AG04450 (cell line): ENCODE results near the gene PER3. TPM values are rescaled to one million over a fixed set of nuclear protein-coding genes. Genes with fewer than 3 reads are reported as not detected.

Experiments
- CTCF ChIA-PET: fragments of 300-600, 350-600 bp; formaldehyde crosslinking; extraction: SDS; loops from one replicate; lab custom pipeline; 2022; ENCODE audit warnings: antibody characterized with exemption, inconsistent platforms; lab: Charles Lee
- POLR2A ChIA-PET: fragments of 350-600 bp; formaldehyde crosslinking; extraction: SDS; loops from one replicate; lab custom pipeline; 2021; ENCODE audit warnings: antibody characterized with exemption, inconsistent platforms; lab: Yijun Ruan, JAX
- DNase-seq: peaks from one replicate; pipeline ENCODE4 v3.0.0-alpha.2; 2011; ENCODE audit warnings: low read depth, low spot score
- H3K27ac ChIP-seq: one replicate; pipeline ENCODE4 v1.5.1; 2012; ENCODE audit warnings: low read depth, low read length, control low read depth
- H3K27me3 ChIP-seq: one replicate; pipeline ENCODE4 v1.6.0; 2012; ENCODE audit warnings: low read length; ENCODE audit not compliant: control insufficient read depth, insufficient read depth
- H3K4me3 ChIP-seq: 2 replicates; pipeline ENCODE4 v1.5.1; 2011; ENCODE audit warnings: mild to moderate bottlenecking, low read depth, low read length, control low read depth
- H3K9me3 ChIP-seq: 2 replicates; pipeline ENCODE4 v1.5.1; 2012; ENCODE audit warnings: low read length; ENCODE audit not compliant: control insufficient read depth, insufficient read depth
- CTCF ChIP-seq: IDR thresholded peaks from 2 replicates; pipeline ENCODE4 v1.5.1; 2011; ENCODE audit warnings: low read depth, low read length, control low read depth, inconsistent platforms
- polyA plus RNA-seq: library from polyadenylated mRNA; depleted of rRNA; stranded (reverse); fragments of >200 nt; gene quantifications from 2 replicates; pipeline ENCODE4 v1.2.3, GENCODE V29; 2011

Gene PER3
- polyA plus RNA-seq, 1 experiment: 9.1 TPM

- Histone ChIP-seq H3K27ac (no peak overlapping the region), H3K9me3 (peaks cover 7% of the 10 kb centered on the region; the same call in 1 of the 2 replicates), H3K4me3 (no peak overlapping the region), H3K27me3 (no peaks in the 10 kb centered on the region)
- CTCF ChIA-PET: no interaction called here
- POLR2A ChIA-PET: no interaction called here
- no peak for DNase-seq
- no peak for TF ChIP-seq CTCF
These were observed 55.4 kb downstream of the PER3 start for GRCh38 chr1:7839526-7839925.

GRCh38 chr1:7842517-7842916 is 58.4 kb downstream of the PER3 start:
- no peak overlapping the region for H3K4me3 ChIP-seq
- peaks cover 7% of the 10 kb centered on the region; the same call in 1 of the 2 replicates for H3K9me3 ChIP-seq
- POLR2A ChIA-PET: no interaction called here
- H3K27me3 ChIP-seq: no peaks in the 10 kb centered on the region
- H3K27ac ChIP-seq: no peak overlapping the region
- no peak for TF ChIP-seq CTCF
- CTCF ChIA-PET: no interaction called here
- no peak for DNase-seq

GRCh38 chr1:7845761-7846160 is 61.7 kb downstream of the PER3 start:
- Histone ChIP-seq H3K27ac (no peak overlapping the region), H3K4me3 (no peak overlapping the region), H3K27me3 (no peaks in the 10 kb centered on the region), H3K9me3 (no peaks in the 10 kb centered on the region)
- TF ChIP-seq CTCF: no peak
- ChIA-PET CTCF (no interaction called here), POLR2A (interaction anchor here (0.6 to 1.4 kb wide), 4 partner anchors 19 to 48 kb away, joined by 3 to 7 read pairs (median 4); no protein-coding TSS in a partner anchor)
- peak; percentile 44 for DNase-seq

GRCh38 chr1:7846656-7847055 is 62.6 kb downstream of the PER3 start:
- Histone ChIP-seq H3K27ac (no peak overlapping the region), H3K27me3 (no peaks in the 10 kb centered on the region), H3K9me3 (no peaks in the 10 kb centered on the region), H3K4me3 (no peak overlapping the region)
- POLR2A ChIA-PET: interaction anchor here (0.7 to 1.4 kb wide), 2 partner anchors 37 to 47 kb away, joined by 3 to 5 read pairs; no protein-coding TSS in a partner anchor
- TF ChIP-seq CTCF: no peak
- DNase-seq: no peak
- CTCF ChIA-PET: interaction anchor here (1.9 kb wide), 1 partner anchor 94 kb away, joined by 6 read pairs; no protein-coding TSS in a partner anchor

- H3K27ac ChIP-seq: no peak overlapping the region
- ChIA-PET CTCF (interaction anchor here (1.9 kb wide), 1 partner anchor 95 kb away, joined by 6 read pairs; no protein-coding TSS in a partner anchor), POLR2A (no interaction called here)
These were observed 63.5 kb downstream of the PER3 start for GRCh38 chr1:7847599-7847998.

More at GRCh38 chr1:7847599-7847998, 63.5 kb downstream of the PER3 start:
- Histone ChIP-seq H3K9me3 (no peaks in the 10 kb centered on the region), H3K27me3 (no peaks in the 10 kb centered on the region), H3K4me3 (no peak overlapping the region)
- peak; percentile 44 for DNase-seq
- TF ChIP-seq CTCF: no peak
